HG03066 (cell line): ENCODE data around the gene CTSW.
"Not testable (repeated sequence)": the region's sequence is repeated elsewhere in the genome, so short reads cannot be mapped to it uniquely, and the experiment has no call there.

Experiments used
- ATAC-seq: cut with Tn5 transposase; IDR thresholded peaks from one replicate; pipeline ENCODE4 v1.9.1; 2021; ENCODE audit warnings: low read depth; ENCODE audit not compliant: unreplicated experiment

CTSW gene

DNA sequence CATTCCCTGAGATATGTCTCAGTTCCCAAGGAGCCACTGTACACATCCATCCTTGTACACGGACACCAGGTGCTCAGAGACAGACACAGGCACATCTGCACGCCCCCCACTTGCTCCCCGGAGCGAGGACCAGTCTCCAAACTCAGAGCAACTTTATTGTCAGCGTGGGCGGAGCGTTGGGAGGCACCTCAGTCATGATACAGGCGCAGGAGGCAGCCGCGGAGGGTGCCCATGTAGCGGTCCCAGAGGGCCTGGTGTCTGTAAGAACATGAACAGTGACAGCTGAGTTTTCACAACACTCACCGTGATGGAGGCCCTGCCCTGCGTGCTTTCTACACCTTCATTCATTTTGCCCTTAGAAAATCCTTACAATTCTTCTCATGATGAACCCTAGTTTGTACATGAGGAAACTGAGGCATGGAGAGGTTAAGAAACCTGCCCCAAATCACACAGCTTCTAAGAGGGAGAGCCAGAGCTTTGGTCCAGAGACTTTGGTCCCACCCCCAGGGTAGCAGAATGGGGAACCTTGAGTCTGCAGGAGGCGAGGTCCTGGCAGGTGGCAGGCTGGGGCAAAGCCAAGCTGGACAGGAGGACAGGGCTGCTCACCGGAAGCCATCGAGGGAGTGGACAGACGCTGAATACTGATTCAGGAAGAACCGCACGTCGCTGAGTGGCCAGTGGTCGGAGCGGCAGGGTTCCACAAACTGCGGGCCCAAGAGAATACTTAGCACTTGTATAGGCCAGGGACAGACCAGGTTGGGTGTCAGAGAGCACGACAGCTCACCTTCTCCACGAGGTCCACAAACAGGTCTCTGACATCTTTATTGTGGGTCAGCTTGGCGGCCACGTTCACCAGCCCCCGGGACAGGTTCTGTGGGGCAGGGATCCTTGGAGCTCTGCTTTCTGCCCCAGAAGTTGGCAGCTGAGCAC lies 4.4 kb downstream of the CTSW start:
- ATAC-seq: no peak

GRCh38 chr11:65884716-65885092 lies 5.1 kb downstream of the CTSW start:
- ATAC-seq: no peak

- ATAC-seq: no peak
Observed at GRCh38 chr11:65885231-65885630, 5.6 kb downstream of the CTSW start.

DNA sequence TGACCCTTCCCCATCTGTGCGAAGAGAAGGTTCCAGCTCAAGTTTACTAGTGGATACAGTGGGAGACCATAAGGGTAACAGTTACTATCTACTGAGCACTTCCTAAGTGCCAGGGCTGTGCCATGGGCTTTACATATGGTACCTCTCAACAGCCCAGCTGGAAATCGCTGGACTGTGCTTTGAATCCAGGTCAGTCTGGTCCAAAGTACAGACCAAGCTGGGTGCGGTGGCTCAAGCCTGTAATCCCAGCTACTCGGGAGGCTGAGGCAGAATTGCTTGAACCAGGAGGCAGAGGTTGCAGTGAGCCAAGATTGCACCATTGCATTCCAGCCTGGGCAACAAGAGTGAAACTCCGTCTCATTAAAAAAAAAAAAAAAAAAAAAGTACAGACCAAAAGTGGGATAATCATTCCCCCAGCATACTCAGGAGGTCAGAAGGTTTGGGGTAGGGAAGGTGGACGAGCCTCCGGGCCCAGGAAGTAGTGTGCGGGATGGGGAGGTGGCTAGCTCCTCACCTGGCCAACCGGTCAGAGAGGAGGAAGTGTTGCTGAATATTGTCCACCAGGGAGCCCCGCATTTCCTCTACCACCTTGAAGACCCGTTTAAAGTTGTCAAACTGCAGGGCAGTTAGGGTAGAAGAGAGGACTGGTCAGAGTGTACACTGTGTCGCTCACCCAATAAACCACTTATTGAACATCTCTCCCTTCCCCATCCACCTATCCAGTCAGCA lies 6.3 kb downstream of the CTSW start:
- no peak for ATAC-seq

GRCh38 chr11:65886826-65887722 lies 7.4 kb downstream of the CTSW start:
- no peak for ATAC-seq

- ATAC-seq: no peak
Observed at GRCh38 chr11:65887723-65888162, 8.1 kb downstream of the CTSW start.

DNA sequence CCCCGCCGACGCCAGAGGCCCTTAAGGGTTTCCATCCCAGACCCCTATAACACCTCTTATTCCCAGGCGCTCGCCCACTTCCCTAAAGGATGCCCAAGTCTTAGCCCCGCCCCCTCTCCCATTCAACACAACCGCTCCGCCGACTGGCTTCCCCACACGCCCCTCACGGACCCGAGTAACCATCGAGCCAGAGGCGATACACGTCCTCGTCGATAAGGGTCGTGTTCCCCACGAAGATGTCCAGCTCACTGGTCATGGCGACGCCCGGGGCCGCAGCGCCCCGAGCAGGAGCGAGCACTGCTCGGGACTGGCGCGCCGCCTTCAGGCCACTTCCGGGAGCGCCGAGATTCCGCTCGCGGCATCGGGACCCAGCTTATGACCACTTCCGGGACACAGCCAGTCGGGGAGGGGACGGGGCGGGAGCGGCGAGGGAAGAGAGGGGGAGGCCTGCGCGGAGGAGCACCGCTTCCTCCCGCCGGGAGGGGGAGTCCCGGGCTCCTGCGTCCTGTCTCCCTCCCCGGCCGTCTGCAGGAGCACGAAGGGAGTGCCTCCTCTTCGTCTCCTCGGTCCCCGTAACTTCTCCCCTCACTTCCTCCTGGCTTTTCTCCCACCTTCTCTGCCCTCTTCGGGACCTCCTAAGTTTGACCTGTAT lies 8.7 kb downstream of the CTSW start, which contains the start of gene FIBP:
TSS of gene FIBP (minus strand) at position 309 of the 652 bp plus-strand sequence. CDS start at position 256, 53 bp downstream.
- no peak for ATAC-seq

GRCh38 chr11:65890324-65891218 lies 10.9 kb downstream of the CTSW start, which contains the start of gene CCDC85B:
CCDC85B (plus strand) TSS chr11:65890673; CDS start chr11:65890784, 111 bp downstream.
- peak; percentile 51 for ATAC-seq

GRCh38 chr11:65891219-65892136 lies 11.8 kb downstream of the CTSW start:
- no peak for ATAC-seq

DNA sequence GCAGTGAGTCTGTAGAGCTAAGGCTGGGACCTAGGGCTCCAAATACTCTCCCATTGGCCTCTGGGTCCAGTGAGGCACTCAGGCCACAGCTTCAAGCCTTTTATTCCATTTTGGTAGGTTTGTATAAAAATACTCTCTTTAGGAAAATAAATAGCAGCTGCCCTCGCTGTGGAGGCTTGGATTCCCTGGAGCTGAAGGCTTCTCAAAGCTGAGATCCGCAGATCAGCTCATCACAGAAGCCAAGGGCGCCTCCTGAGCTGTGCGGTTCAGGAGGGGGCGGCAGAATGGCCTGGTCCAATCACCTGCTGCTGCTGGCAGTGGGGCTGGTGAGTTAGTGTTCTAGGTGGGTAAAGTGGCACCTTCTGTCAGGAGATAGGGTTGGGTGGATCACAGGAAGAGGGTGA lies 12.5 kb downstream of the CTSW start:
- not testable (repeated sequence) for ATAC-seq

GRCh38 chr11:65892661-65893317 lies 13.2 kb downstream of the CTSW start:
- no peak for ATAC-seq

- ATAC-seq: no peak
Observed at GRCh38 chr11:65894034-65894591, 14.5 kb downstream of the CTSW start.

DNA sequence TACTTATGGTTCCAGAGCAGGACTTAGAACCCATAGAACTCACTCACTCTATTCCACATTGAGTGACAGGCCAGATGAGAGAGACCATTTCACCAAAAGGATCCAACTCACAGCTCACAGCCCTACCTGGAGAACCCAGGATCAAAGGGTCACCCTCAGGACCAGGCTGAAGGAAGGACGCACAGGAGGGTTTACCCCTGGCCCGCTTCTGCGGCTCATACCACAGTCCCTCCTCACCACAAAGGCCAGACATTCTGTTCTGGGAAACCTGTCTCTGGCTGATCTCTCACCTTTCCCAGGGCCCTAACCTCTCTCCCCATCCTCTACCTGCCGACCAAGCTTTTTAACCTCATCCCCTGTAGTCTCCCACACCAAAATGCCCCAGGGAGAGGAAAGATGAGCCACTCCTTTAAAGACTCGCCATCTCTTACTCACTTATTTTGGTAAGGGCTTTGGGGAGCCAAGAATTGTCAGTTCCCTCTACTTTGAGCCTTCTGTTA lies 15.9 kb downstream of the CTSW start:
- no peak for ATAC-seq

DNA sequence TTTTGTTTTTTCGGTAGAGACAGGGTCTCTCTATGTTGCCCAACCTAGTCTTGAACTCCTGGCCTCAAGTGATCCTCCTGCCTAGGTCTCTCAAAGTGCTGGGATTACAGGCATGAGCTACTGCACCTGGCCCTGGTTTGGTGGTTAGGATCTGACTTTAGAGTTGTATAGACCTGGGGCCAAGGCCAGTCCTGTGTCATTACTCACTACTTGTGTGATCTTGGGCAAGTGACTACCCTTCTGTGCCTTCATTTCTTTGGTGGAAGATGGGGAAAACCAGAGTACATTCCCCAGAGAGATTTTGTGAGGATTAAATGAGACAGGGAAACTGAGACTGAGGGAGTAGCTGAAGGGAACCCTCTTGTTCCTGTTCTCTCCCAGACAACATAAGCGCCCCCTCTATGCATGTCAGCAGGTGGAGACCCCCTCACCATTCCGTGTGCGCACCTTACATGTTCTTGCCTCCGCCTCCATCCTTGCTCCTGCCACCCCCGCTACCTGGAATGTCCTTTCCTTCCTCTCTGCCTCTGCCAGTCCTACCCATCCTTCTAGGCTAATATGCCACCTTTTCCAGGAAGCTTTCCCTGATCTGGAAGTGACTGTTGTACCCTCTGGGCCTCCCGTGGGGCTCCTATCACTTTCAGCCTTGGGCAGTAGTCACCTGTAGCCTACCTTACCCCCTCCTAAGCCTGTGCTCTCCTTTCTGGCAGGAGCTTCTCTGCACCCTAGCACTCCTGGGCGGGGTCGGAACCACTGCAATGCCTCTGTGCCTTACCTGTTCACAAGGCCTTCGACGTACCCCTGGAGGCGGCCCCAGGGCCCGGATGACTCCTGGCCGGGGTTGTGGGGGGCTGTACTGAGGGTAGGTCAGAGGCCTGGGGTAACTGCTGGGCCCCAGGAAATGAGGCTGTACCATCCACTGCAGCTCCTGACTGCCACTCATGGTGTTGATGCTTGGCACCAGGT lies 16.7 kb downstream of the CTSW start:
- no peak for ATAC-seq

- ATAC-seq: no peak
Observed at GRCh38 chr11:65897020-65897471, 17.4 kb downstream of the CTSW start.
